ENCODE results near the gene SH3BGR.

The SH3BGR gene

GRCh38 chr21:39499156-39499555, 47.4 kb downstream of the SH3BGR start:
- CTCF ChIA-PET: no interaction called here
- no peak for DNase-seq (ENCODE audit: low read depth, low spot score)
- POLR2A ChIA-PET: no interaction called here
- no peak for TF ChIP-seq CTCF (IDR thresholded peaks at IDR 0.05; ENCODE audit: insufficient read depth, low read length, missing control alignments)
- no peak overlapping the region for H3K4me3 ChIP-seq (ENCODE audit: low read depth, low read length)

GRCh38 chr21:39502631-39503030, 50.9 kb downstream of the SH3BGR start:
- ChIA-PET CTCF (no interaction called here), POLR2A (no interaction called here)
- DNase-seq (ENCODE audit: low read depth, low spot score): no peak
- H3K4me3 ChIP-seq (ENCODE audit: low read depth, low read length): no peak overlapping the region
- TF ChIP-seq CTCF (IDR thresholded peaks at IDR 0.05; ENCODE audit: insufficient read depth, low read length, missing control alignments): no peak

DNA sequence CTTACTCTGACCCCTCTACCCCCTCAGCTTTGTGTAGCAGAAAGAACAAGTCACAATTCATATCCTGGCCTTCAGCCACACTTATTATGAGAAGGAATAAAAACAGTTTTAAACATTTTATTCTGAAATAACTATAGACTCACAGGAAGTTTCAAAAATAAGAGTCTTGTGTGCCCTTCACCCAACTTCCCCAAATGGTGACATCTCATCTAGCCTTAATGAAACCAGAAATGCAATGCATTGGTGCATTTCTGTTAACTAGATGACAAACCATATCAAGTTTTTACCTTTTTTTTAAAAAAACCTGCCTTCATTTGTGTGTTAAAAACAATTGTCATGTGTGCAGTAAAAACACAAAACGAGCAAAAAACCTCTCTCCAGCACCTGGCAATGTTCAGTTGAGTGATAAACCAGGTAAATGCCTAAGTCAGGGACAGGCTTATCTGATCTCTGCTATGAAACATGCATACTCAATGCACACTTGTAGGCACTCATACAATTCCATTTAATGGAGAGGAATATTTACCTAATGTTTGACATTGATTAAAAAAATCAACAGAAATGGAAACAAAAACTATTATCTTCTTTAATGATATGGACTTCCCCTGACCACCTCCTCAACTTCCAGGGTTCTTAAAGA, 51.5 kb downstream of the SH3BGR start:
- no peak overlapping the region for H3K4me3 ChIP-seq (ENCODE audit: low read depth, low read length)
- DNase-seq (ENCODE audit: low read depth, low spot score): no peak
- ChIA-PET CTCF (no interaction called here), POLR2A (no interaction called here)
- TF ChIP-seq CTCF (IDR thresholded peaks at IDR 0.05; ENCODE audit: insufficient read depth, low read length, missing control alignments): no peak

DNA sequence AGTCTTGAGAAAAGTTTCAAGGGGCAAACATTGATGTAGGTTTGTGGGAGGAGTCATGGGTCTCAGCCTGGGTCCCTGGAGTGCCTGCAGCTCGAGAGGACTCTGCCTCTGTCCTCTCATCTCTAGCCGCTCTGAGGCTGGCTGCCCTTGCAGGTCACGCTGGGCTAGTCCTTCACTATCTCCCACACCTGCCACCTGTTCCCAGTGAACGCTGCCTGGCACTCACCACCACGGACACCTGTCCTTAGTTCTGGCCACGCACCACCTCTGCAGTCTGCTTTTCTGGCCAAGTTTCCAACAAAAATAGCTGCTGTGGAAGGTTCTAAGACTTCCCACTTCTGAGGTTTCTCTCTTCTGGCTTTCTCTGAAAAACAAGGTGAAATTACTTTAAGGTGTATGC, 52.5 kb downstream of the SH3BGR start:
- H3K4me3 ChIP-seq (ENCODE audit: low read depth, low read length): no peak overlapping the region
- CTCF ChIA-PET: interaction anchor here (1.4 kb wide), 1 partner anchor 13 kb away, joined by 4 read pairs; no protein-coding TSS in a partner anchor
- no peak for TF ChIP-seq CTCF (IDR thresholded peaks at IDR 0.05; ENCODE audit: insufficient read depth, low read length, missing control alignments)
- no peak for DNase-seq (ENCODE audit: low read depth, low spot score)
- POLR2A ChIA-PET: no interaction called here

GRCh38 chr21:39510240-39510639, 58.5 kb downstream of the SH3BGR start:
- POLR2A ChIA-PET: no interaction called here
- no peak for TF ChIP-seq CTCF (IDR thresholded peaks at IDR 0.05; ENCODE audit: insufficient read depth, low read length, missing control alignments)
- DNase-seq (ENCODE audit: low read depth, low spot score): no peak
- H3K4me3 ChIP-seq (ENCODE audit: low read depth, low read length): no peak overlapping the region
- CTCF ChIA-PET: interaction anchor here (0.6 to 2.0 kb wide), 3 partner anchors 196 to 213 kb away, joined by 3 to 8 read pairs (median 3); no protein-coding TSS in a partner anchor

DNA sequence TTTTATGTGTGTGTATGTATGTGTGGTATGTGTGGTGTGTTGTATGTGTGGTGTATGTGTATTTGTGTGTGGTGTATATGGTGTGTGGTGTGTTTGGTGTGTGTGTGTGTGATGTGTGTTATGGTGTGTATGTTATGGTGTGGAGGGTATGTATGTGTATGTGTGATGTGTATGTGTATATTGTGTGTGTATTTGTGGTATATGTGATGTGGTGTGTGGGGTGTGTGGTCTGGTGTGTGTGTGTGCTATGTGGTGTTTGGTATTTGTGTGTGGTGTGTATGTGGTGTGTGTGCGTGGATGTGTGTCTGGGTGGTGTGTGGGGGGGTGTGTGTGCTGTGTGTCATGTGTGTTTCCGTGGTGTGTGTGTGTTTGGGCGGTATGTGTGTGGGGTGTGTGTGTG, 59.3 kb downstream of the SH3BGR start:
- DNase-seq (ENCODE audit: low read depth, low spot score): no peak
- POLR2A ChIA-PET: no interaction called here
- CTCF ChIA-PET: interaction anchor here (2.0 kb wide), 1 partner anchor 195 kb away, joined by 8 read pairs; no protein-coding TSS in a partner anchor
- TF ChIP-seq CTCF (IDR thresholded peaks at IDR 0.05; ENCODE audit: insufficient read depth, low read length, missing control alignments): no peak
- H3K4me3 ChIP-seq (ENCODE audit: low read depth, low read length): no peak overlapping the region

All from AG04449 (cell line).